NT2/D1 (cell line): ENCODE data around the gene OXLD1.

ENCODE experiments used
- DNase-seq: peaks from one replicate; pipeline ENCODE4 v3.0.0-alpha.2; 2011; ENCODE audit warnings: low read depth, low spot score
- H3K27me3 ChIP-seq: 2 replicates; pipeline ENCODE4 v1.6.0; 2011; ENCODE audit warnings: mild to moderate bottlenecking; ENCODE audit not compliant: insufficient read length, insufficient read depth
- H3K36me3 ChIP-seq: 2 replicates; pipeline ENCODE4 v1.6.1; 2011; ENCODE audit warnings: mild to moderate bottlenecking, low read length, mixed read lengths; ENCODE audit not compliant: insufficient read depth, insufficient read length
- H3K4me1 ChIP-seq: 2 replicates; pipeline ENCODE4 v1.5.1; 2011; ENCODE audit not compliant: insufficient read depth, insufficient read length
- H3K4me3 ChIP-seq: 2 replicates; pipeline ENCODE4 v1.5.1; 2011; ENCODE audit warnings: low read depth; ENCODE audit not compliant: insufficient read length
- H3K9ac ChIP-seq: 2 replicates; pipeline ENCODE4 v1.6.0; 2011; ENCODE audit warnings: low read depth; ENCODE audit not compliant: insufficient read length
- H3K9me3 ChIP-seq: 2 replicates; pipeline ENCODE4 v1.5.1; 2011; ENCODE audit warnings: mild to moderate bottlenecking, low read length; ENCODE audit not compliant: insufficient read depth
- SUZ12 ChIP-seq: IDR thresholded peaks from 2 replicates; pipeline ENCODE4 v1.6.1; 2011; ENCODE audit not compliant: insufficient read length, insufficient read depth; ENCODE audit errors: extremely low read depth
- YY1 ChIP-seq: IDR thresholded peaks from 2 replicates; pipeline ENCODE4 v1.6.1; 2011; ENCODE audit not compliant: insufficient read length, insufficient read depth
- ZNF274 ChIP-seq: IDR thresholded peaks from 2 replicates; pipeline ENCODE4 v1.6.1; 2011; ENCODE audit warnings: mild to moderate bottlenecking, low read depth, low read length

Gene OXLD1

DNA sequence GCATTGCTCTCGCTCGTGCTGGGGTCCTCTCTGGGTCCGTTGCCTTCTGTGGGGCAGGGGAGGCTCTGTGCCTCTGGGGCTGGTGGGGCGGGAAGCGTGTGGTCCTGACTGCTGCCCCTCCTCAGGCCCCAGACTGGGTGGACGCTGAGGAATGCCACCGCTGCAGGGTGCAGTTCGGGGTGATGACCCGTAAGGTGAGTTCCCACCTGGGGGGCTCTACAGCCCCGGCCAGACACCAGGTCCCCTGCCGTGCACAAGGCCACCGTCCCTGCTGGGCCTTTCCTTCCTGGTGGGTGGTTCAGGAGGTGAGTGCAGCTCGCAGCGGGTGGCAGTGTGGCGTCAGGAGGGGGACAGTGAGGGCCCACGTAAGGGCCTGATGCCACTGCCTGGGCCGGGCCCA is 24.1 kb upstream of the OXLD1 start:
- Histone ChIP-seq H3K9ac (no peak overlapping the region), H3K4me3 (no peak overlapping the region), H3K27me3 (no peaks in the 10 kb centered on the region), H3K4me1 (peaks cover 4% of the 10 kb centered on the region), H3K9me3 (no peaks in the 10 kb centered on the region), H3K36me3 (peaks cover 99% of the 10 kb centered on the region)
- no peak for TF ChIP-seq ZNF274
- no peak for TF ChIP-seq SUZ12
- TF ChIP-seq YY1, result no peak
- no peak for DNase-seq

DNA sequence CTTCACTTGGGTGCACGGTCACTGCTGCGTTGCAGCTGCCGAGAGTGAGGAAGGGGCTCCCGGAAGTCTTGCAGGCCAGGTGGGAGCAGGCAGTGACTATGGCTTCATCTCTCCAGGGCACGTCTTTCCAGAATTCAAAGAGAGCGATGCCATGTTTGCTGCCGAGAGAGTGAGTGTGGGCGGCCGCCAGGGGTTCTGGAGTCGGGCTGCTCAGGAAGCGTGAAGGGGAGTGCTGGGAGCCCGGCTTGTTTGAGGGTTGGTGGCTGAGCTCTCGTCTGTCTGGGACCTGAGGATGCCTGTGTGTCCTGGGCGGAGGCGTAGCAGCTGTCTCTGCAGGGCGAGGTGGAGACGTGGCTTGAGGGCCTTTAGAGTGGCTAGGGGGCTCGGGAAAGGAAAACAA is 23.7 kb upstream of the OXLD1 start:
- Histone ChIP-seq H3K9me3 (no peaks in the 10 kb centered on the region), H3K27me3 (no peaks in the 10 kb centered on the region), H3K4me3 (no peak overlapping the region), H3K9ac (no peak overlapping the region), H3K4me1 (peaks cover 8% of the 10 kb centered on the region), H3K36me3 (peaks cover 99% of the 10 kb centered on the region)
- no peak for DNase-seq
- no peak for TF ChIP-seq YY1
- TF ChIP-seq ZNF274, result no peak
- TF ChIP-seq SUZ12, result no peak

DNA sequence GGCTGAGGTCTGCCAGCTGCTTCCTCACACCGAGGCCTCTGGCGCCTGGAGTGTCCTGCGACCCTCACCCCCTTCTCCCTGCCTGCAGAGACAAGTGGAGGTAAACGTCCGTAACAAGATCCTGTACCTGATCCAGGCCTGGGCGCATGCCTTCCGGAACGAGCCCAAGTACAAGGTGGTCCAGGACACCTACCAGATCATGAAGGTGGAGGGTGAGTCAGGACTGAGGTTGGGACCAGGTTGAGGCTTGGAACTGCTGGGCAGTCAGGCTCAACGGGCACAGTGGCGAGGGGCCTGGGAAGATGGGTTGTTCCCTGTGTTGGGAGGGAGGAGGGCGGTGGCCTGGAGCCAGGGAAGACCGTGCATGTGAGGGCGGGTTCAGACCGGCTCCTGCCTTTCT is 22.2 kb upstream of the OXLD1 start:
- Histone ChIP-seq H3K27me3 (no peaks in the 10 kb centered on the region), H3K4me1 (peaks cover 16% of the 10 kb centered on the region), H3K9me3 (no peaks in the 10 kb centered on the region), H3K4me3 (no peak overlapping the region), H3K36me3 (peaks cover 87% of the 10 kb centered on the region), H3K9ac (no peak overlapping the region)
- DNase-seq, result no peak
- TF ChIP-seq ZNF274, result no peak
- no peak for TF ChIP-seq YY1
- TF ChIP-seq SUZ12, result no peak

DNA sequence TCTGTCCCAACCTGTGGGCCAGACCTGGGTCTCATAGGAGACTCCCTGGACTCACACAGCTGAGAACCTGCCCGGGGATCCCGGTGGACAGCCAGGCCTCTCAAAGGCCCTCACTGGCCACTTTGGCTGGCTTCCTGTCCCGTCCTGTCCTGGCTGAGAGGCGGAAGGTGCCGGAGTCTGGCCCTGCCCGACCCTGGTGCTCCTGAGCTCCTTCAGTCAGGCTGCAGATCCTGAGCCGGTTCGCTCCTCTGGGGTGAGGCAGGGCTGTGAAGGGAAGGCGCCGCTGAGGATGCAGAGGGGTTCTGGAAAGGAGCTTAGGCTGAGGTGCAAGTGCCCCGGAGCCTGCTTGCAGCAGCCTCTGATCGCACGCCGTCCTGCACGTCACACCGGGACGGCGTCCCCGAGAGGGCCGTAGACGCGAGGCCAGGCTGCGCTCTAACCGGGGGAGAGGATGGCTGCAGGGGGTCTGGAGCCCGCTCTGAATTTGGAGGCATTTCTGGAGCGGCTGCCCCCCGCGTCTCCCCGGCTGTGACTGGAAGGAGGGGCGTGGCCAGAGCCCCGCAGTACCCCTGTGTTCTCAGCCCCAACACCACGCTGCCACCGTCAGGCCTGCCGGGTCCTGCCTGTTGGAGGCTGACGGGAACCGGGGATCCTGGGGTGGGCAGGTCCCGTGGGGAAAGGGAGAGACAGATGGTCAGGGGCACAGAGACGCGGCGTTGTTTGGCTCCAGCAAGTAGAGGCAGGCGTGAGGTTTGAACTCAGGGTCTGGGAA is 21.6 kb upstream of the OXLD1 start:
- H3K27me3 ChIP-seq, result no peaks in the 10 kb centered on the region
- peaks cover 13% of the 10 kb centered on the region for H3K4me1 ChIP-seq
- DNase-seq, result no peak
- H3K36me3 ChIP-seq, result peaks cover 80% of the 10 kb centered on the region
- H3K4me3 ChIP-seq, result no peak overlapping the region
- TF ChIP-seq ZNF274, result no peak
- TF ChIP-seq SUZ12, result no peak
- TF ChIP-seq YY1, result no peak
- H3K9ac ChIP-seq, result no peak overlapping the region
- H3K9me3 ChIP-seq, result no peaks in the 10 kb centered on the region

DNA sequence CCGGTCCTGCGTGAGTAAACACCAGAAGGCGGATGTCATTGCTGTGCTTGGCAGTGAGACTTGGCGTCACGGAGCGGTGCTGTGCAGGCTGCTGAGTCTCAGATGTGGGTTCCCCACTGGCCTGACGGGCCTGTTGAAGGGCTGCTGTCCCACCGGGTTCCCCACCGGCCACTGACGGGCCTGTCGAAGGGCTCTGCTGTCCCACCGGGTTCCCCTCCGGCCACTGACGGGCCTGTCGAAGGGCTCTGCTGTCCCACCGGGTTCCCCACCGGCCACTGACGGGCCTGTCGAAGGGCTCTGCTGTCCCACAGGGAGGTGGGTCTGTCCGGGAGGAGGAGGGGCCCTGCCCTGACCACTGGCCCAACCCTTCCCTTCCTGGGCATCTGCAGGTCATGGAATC is 20.2 kb upstream of the OXLD1 start:
- Histone ChIP-seq H3K9ac (no peak overlapping the region), H3K27me3 (no peaks in the 10 kb centered on the region), H3K36me3 (peaks cover 76% of the 10 kb centered on the region), H3K9me3 (no peaks in the 10 kb centered on the region), H3K4me3 (no peak overlapping the region), H3K4me1 (peaks cover 14% of the 10 kb centered on the region)
- DNase-seq, result no peak
- TF ChIP-seq ZNF274, result no peak
- no peak for TF ChIP-seq YY1
- no peak for TF ChIP-seq SUZ12

DNA sequence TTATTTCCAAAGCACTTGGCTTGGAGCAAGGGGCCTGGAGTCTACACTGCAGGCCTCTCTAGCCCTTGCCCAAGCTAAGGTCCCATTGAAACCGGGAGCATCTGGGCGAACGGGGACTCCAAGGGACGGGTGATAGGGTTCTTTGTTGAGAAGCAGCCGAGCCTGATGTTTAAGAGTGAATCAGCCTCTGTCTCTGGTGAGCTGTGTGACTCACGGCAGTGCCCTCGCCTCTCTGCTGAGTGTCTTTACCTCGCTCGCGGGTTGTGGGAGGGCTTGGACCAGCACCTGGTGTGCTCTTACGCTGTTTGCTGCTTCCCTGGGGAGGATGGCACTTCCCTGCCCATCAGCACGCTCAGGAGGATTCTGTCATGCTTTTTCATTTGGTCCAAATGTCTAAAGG is 18.7 kb upstream of the OXLD1 start:
- Histone ChIP-seq H3K9me3 (no peaks in the 10 kb centered on the region), H3K27me3 (no peaks in the 10 kb centered on the region), H3K4me3 (peak overlapping the region; percentile 91), H3K9ac (peak overlapping the region; percentile 94), H3K4me1 (peaks cover 14% of the 10 kb centered on the region), H3K36me3 (peaks cover 75% of the 10 kb centered on the region)
- DNase-seq, result no peak
- TF ChIP-seq SUZ12 (no peak), YY1 (no peak)

DNA sequence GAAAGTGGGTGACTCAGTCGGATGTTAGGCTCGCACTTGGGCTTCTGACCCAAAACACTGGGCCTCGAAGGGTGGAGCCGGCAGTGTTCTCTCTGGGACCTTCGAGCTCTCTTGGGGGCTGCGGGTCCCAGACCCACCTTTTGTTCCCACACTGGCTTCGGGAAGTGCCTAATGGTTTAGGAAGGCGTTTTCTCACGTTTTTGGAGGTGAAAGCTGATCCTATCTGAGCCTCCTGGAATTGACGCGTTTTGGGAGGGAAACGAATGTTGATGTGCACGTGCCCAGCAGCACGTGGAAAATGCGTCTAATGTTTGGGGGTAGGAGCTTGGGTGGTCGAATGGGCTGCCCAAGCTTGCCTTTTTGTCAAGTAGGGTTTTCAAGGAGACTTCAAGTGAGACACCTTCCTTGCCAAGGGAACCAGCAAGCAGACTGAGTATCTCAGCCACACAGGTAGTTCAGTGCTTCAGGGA is 18.1 kb upstream of the OXLD1 start:
- peaks cover 74% of the 10 kb centered on the region for H3K36me3 ChIP-seq

More for the DNA sequence above, 18.1 kb upstream of the OXLD1 start:
- H3K9ac ChIP-seq, result peak overlapping the region; percentile 94
- H3K4me3 ChIP-seq, result peak overlapping the region; percentile 91
- DNase-seq, result no peak
- H3K27me3 ChIP-seq, result no peaks in the 10 kb centered on the region
- H3K4me1 ChIP-seq, result peaks cover 14% of the 10 kb centered on the region
- no peak for TF ChIP-seq ZNF274
- no peak for TF ChIP-seq YY1
- no peak for TF ChIP-seq SUZ12
- H3K9me3 ChIP-seq, result no peaks in the 10 kb centered on the region
